Peyer's patch (tissue), 4 donors: ENCODE results near the gene BCAS3. TPM values are rescaled to one million over a fixed set of nuclear protein-coding genes. Genes with fewer than 3 reads are reported as not detected.

Experiments
- DNase-seq, 3 donors: peaks; one replicate each; pipeline ENCODE4 v3.0.0-alpha.2; 2017 to 2019
- H3K27ac ChIP-seq, 4 donors: fragments of 200-600 bp; sonication (generic); one replicate each; pipeline ENCODE4 v1.5.1; 2016 to 2019
- H3K27me3 ChIP-seq, 2 donors: fragments of 200-600 bp; sonication (generic); one replicate each; pipeline ENCODE4 v1.5.1; 2019
- H3K36me3 ChIP-seq, 3 donors: fragments of 200-600 bp; sonication (generic); one replicate each; pipeline ENCODE4 v1.5.1; 2016 to 2019
- H3K4me1 ChIP-seq, 4 donors: fragments of 200-600 bp; sonication (generic); one replicate each; pipeline ENCODE4 v1.5.1; 2016 to 2019
- H3K4me3 ChIP-seq, 4 donors: fragments of 200-600 bp; sonication (generic); 1 replicate in 3 of 4; 2 replicates in 1 of 4; pipeline ENCODE4 v1.5.1; 2016 to 2019; ENCODE audit warnings: mild to moderate bottlenecking in 1 of 4
- H3K9me3 ChIP-seq, 4 donors: fragments of 200-600 bp; sonication (generic); one replicate each; pipeline ENCODE4 v1.5.1; 2016 to 2019; ENCODE audit warnings: mild to moderate bottlenecking in 1 of 4
- CTCF ChIP-seq, 6 experiments: fragments of 450-650 bp in 4 of 6; fragments of 200-600 bp in 2 of 6; sonication (generic) in 1 of 6; IDR thresholded peaks; one replicate each; pipeline ENCODE4 v1.5.1; 2017 to 2019; ENCODE audit warnings: antibody characterized with exemption in 6 of 6, mild to moderate bottlenecking in 3 of 6, moderate library complexity in 1 of 6
- POLR2A ChIP-seq, 2 donors: fragments of 450-650 bp; IDR thresholded peaks; one replicate each; pipeline ENCODE4 v1.5.1; 2017; ENCODE audit warnings: antibody characterized with exemption in 2 of 2, mild to moderate bottlenecking in 2 of 2, moderate library complexity in 2 of 2
- total RNA-seq, 4 donors: library from RNA; depleted of rRNA; stranded (reverse); fragments of >200 nt; gene quantifications; one replicate each; pipeline ENCODE4 v1.1.0, GENCODE V29; 2016

Gene BCAS3
- total RNA-seq, 4 donors from 2014 or later = 25.7 to 109 (median 57.1) TPM

DNA sequence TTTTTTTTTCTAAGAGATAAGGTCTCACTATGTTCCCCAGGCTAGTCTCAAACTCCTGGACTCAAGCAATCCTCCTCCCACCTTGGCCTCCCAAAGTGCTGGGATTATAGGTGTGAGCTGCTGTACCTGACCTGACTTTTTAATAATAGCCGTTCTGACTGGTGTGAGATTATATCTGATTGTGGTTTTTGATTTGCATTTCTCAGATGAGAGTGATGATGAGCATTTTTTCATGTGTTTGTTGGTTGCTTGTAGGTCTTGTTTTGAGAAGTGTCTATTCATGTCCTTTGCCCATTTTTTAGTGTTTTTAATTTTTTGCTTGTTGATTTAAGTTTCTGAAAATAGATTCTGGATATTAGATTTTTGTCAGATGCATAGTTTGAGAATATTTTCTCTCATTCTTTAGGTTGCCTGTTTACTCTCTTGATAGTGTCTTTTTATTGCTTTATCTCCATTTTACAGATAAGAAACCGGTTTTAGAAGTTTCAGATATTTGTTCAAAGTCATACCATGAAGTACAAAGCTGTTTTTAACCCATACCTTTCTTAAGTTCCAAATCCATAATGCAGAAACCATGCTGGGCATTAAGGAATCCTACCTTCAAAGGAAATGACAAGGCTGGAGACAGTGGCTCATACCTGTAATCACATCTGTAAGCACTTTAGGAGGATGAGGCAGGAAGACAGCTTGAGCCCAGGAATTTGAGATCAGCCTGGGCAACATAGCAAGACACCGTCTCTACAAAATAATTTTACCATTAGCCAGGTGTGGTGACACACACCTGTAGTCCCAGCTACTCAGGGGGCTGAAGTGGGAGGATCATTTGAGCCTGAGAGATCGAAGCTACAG is 553.5 kb downstream of the BCAS3 start:
- Histone ChIP-seq H3K36me3 (no peaks in the 10 kb centered on the region), H3K9me3 (no peaks in the 10 kb centered on the region), H3K4me1 (no peaks in the 10 kb centered on the region), H3K4me3 (no peak overlapping the region), H3K27me3 (no peaks in the 10 kb centered on the region), H3K27ac (no peak overlapping the region)
- no peak for DNase-seq
- TF ChIP-seq POLR2A (IDR thresholded peaks at IDR 0.05) (no peak), CTCF (IDR thresholded peaks at IDR 0.05) (no peak)

DNA sequence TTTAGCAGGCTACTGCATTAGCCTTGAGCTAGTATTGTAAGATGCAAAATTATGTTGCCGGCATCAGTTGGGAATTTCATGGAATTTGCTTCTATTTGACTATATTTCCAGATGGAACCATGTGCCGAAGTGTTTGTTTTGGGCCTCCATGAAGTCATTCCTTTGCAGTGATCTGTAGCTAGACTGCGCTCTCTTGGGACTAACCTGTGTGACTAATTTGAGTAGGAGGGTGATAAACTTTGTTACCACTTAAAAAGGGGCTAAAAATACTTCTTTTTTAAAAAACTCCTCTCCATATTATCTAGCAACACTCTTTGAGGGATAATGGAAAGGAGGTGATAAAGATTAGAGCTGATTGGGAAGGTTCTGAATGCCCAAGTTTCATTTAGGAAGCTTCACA is 555.2 kb downstream of the BCAS3 start:
- no peak overlapping the region for H3K27ac ChIP-seq
- H3K27me3 ChIP-seq = no peaks in the 10 kb centered on the region
- no peaks in the 10 kb centered on the region for H3K4me1 ChIP-seq
- H3K36me3 ChIP-seq = no peaks in the 10 kb centered on the region
- no peak for DNase-seq
- TF ChIP-seq CTCF (IDR thresholded peaks at IDR 0.05) (no peak), POLR2A (IDR thresholded peaks at IDR 0.05) (no peak)
- H3K9me3 ChIP-seq = no peaks in the 10 kb centered on the region
- H3K4me3 ChIP-seq = no peak overlapping the region

DNA sequence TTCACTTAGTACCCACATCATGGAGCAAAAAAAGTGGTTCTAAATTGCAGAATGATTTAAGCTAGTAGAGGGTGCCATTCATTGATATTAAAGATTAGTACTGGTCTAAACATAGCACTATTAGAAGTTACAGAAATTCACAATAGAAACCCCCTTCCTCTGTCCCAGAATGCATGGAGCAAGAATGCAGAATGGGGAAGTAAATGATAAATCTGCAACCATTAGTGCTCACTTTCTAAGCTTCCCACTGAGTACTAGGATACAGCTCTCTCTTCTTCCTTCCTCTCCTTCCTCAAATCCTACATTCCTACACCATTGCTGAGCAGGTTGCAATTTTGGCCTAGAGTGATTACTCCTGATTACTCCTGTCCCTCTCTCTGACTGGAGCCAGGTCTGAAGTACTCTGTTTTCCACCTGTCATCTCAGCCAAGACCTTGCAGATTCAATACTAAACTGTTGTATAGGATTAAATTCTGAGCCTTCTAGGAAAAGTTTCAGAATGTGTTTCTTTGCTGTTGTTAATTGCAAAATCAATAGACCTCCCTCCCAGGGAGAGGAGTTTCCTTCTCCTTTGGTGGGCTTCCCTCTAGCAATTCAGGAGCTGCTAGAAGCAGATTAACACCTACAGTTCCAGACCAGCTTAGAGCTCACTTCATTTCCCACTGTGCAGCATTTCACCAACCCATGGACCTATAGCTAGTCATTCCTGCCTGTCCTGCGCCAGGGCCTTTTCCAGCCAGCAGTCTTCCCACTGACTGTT is 556.5 kb downstream of the BCAS3 start:
- TF ChIP-seq CTCF (IDR thresholded peaks at IDR 0.05) (no peak), POLR2A (IDR thresholded peaks at IDR 0.05) (no peak)

GRCh38 chr17:61235001-61235826 is 557.6 kb downstream of the BCAS3 start:
- H3K36me3 ChIP-seq = no peaks in the 10 kb centered on the region
- TF ChIP-seq POLR2A (IDR thresholded peaks at IDR 0.05) = no peak
- no peak for TF ChIP-seq CTCF (IDR thresholded peaks at IDR 0.05)
- DNase-seq = no peak
- peak overlapping the region in 1 of 4 donors; percentile 16 for H3K27ac ChIP-seq
- H3K4me3 ChIP-seq = no peak overlapping the region
- H3K27me3 ChIP-seq = no peaks in the 10 kb centered on the region
- H3K9me3 ChIP-seq = no peaks in the 10 kb centered on the region
- H3K4me1 ChIP-seq = no peaks in the 10 kb centered on the region

More for the DNA sequence above, 556.5 kb downstream of the BCAS3 start:
- no peaks in the 10 kb centered on the region for H3K27me3 ChIP-seq
- DNase-seq = no peak
- H3K4me3 ChIP-seq = no peak overlapping the region
- H3K9me3 ChIP-seq = no peaks in the 10 kb centered on the region
- no peaks in the 10 kb centered on the region for H3K36me3 ChIP-seq
- H3K4me1 ChIP-seq = no peaks in the 10 kb centered on the region
- no peak overlapping the region for H3K27ac ChIP-seq

DNA sequence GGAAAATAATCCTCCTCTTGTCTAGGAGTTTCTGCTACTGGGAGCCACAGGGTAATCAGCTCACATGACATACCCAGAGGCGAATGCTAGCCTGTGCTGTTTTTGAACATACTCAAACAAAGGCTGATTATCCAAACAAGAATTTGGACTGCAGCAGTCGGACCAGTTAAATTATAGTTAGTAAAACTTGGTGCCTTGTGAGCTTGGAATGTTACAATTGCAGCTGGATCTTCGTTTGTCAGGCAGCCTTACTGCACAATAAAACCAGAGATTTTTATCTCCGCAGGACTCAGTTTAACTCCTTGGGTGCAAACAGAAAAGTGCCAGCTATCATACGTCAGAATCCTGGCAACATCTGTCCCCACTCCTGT is 558.2 kb downstream of the BCAS3 start:
- Histone ChIP-seq H3K27ac (peak overlapping the region in 1 of 4 donors; percentile 16), H3K9me3 (no peaks in the 10 kb centered on the region), H3K36me3 (no peaks in the 10 kb centered on the region), H3K4me3 (no peak overlapping the region), H3K27me3 (no peaks in the 10 kb centered on the region), H3K4me1 (no peaks in the 10 kb centered on the region)
- no peak for TF ChIP-seq CTCF (IDR thresholded peaks at IDR 0.05)
- no peak for TF ChIP-seq POLR2A (IDR thresholded peaks at IDR 0.05)
- DNase-seq = no peak
